ENCODE results near the gene SMNDC1. TPM values are rescaled to one million over a fixed set of nuclear protein-coding genes. Genes with fewer than 3 reads are reported as not detected.
A peak's percentile ranks its signal among the peaks of the same experiment; 100 is the strongest.

Gene SMNDC1
- 32.7 and 35.6 TPM in 2 replicates for total RNA-seq

- DNase-seq (peak; percentile 93), ATAC-seq (ENCODE audit: low read depth) (peak; percentile 92)
- Mint-ChIP-seq H3K27ac (peak within 1 kb of the TSS; percentile 99), H3K4me3 (peak within 1 kb of the TSS; percentile 95), H3K9me3 (no peaks in the 10 kb centered on the region), H3K36me3 (ENCODE audit: low read depth) (peaks cover 39% of the 10 kb centered on the region), H3K27me3 (no peaks in the 10 kb centered on the region), H3K4me1 (peaks cover 54% of the 10 kb centered on the region)
- intact Hi-C loops (cut with micrococcal nuclease), result loop anchor here (1.0 to 10.0 kb wide), 7 partner anchors 78 to 1840 kb away; no protein-coding TSS in a partner anchor
- CTCF ChIA-PET, result interaction anchor here (0.6 to 6.8 kb wide), 14 partner anchors 9 to 367 kb away, joined by 3 to 80 read pairs (median 4); partner anchors contain the start of gene SMC3
- POLR2A ChIA-PET, result interaction anchor here (0.6 to 3.5 kb wide), 38 partner anchors 19 to 614 kb away, joined by 3 to 43 read pairs (median 6); partner anchors contain the start of genes ADD3, BBIP1, SHOC2 and SMC3
- no peak for TF ChIP-seq CTCF (IDR thresholded peaks at IDR 0.05)
Measured at GRCh38 chr10:110304780-110305421, at the start of gene SMNDC1. Gene SMNDC1, minus strand, starts transcription at chr10:110304920. Its CDS starts 1,333 bp downstream, at chr10:110303587.

- no peaks in the 10 kb centered on the region for H3K27me3 Mint-ChIP-seq
- ATAC-seq (ENCODE audit: low read depth), result peak; percentile 5
- POLR2A ChIA-PET, result interaction anchor here (0.6 to 6.9 kb wide), 28 partner anchors 8 to 517 kb away, joined by 3 to 328 read pairs (median 8); partner anchors contain the start of genes DUSP5, PDCD4 and SMNDC1
- H3K9me3 Mint-ChIP-seq, result no peaks in the 10 kb centered on the region
- intact Hi-C loops (cut with micrococcal nuclease), result loop anchor here (1.0 kb wide), 2 partner anchors 48 to 193 kb away; no protein-coding TSS in a partner anchor
- peak overlapping the region; percentile 99 for H3K27ac Mint-ChIP-seq
- no peaks in the 10 kb centered on the region for H3K36me3 Mint-ChIP-seq (ENCODE audit: low read depth)
- peak overlapping the region; percentile 33 for H3K4me3 Mint-ChIP-seq
- H3K4me1 Mint-ChIP-seq, result peaks cover 72% of the 10 kb centered on the region
- no peak for TF ChIP-seq CTCF (IDR thresholded peaks at IDR 0.05)
- CTCF ChIA-PET, result interaction anchor here (0.7 to 5.6 kb wide), 27 partner anchors 13 to 215 kb away, joined by 3 to 69 read pairs (median 6); partner anchors contain the start of genes DUSP5, SMC3 and SMNDC1
- peak; percentile 60 for DNase-seq
Measured at GRCh38 chr10:110354322-110354766, 49.6 kb upstream of the SMNDC1 start.

GRCh38 chr10:110353244-110354119 is 48.8 kb upstream of the SMNDC1 start:
- no peaks in the 10 kb centered on the region for H3K27me3 Mint-ChIP-seq
- peak overlapping the region; percentile 99 for H3K27ac Mint-ChIP-seq
- POLR2A ChIA-PET, result interaction anchor here (0.5 to 6.9 kb wide), 18 partner anchors 13 to 195 kb away, joined by 3 to 328 read pairs (median 12); partner anchors contain the start of genes DUSP5 and SMNDC1
- H3K4me1 Mint-ChIP-seq, result peaks cover 72% of the 10 kb centered on the region
- ATAC-seq (ENCODE audit: low read depth) (no peak), DNase-seq (no peak)
- peak overlapping the region; percentile 33 for H3K4me3 Mint-ChIP-seq
- no peaks in the 10 kb centered on the region for H3K36me3 Mint-ChIP-seq (ENCODE audit: low read depth)
- no peaks in the 10 kb centered on the region for H3K9me3 Mint-ChIP-seq
- intact Hi-C loops (cut with micrococcal nuclease), result loop anchor here (1.0 kb wide), 2 partner anchors 47 to 194 kb away; no protein-coding TSS in a partner anchor
- CTCF ChIA-PET, result interaction anchor here (0.7 to 5.6 kb wide), 28 partner anchors 11 to 214 kb away, joined by 3 to 69 read pairs (median 5); partner anchors contain the start of genes DUSP5, SMC3 and SMNDC1
- TF ChIP-seq CTCF (IDR thresholded peaks at IDR 0.05), result no peak

- Mint-ChIP-seq H3K36me3 (ENCODE audit: low read depth) (no peaks in the 10 kb centered on the region), H3K27me3 (no peaks in the 10 kb centered on the region), H3K4me1 (peaks cover 71% of the 10 kb centered on the region), H3K27ac (peak overlapping the region; percentile 30), H3K9me3 (no peaks in the 10 kb centered on the region), H3K4me3 (no peak overlapping the region)
- DNase-seq (no peak), ATAC-seq (ENCODE audit: low read depth) (no peak)
- intact Hi-C loops (cut with micrococcal nuclease), result no loop called here
- CTCF ChIA-PET, result interaction anchor here (0.7 to 5.6 kb wide), 10 partner anchors 11 to 196 kb away, joined by 3 to 46 read pairs (median 5); partner anchors contain the start of gene SMNDC1
- TF ChIP-seq CTCF (IDR thresholded peaks at IDR 0.05), result no peak
- POLR2A ChIA-PET, result interaction anchor here (0.5 to 6.9 kb wide), 5 partner anchors 27 to 193 kb away, joined by 5 to 328 read pairs (median 218); partner anchors contain the start of genes DUSP5 and SMNDC1
Measured at GRCh38 chr10:110352930-110353243, 48.2 kb upstream of the SMNDC1 start.
